CD4-positive, alpha-beta T cell (primary cell): ENCODE data around the gene REXO2. TPM values are rescaled to one million over a fixed set of nuclear protein-coding genes. Genes with fewer than 3 reads are reported as not detected.

Experiments
- ATAC-seq: fragments of 200-7000 bp; cut with Tn5 transposase; one replicate; pipeline ENCODE4 v1.10.0; 2022; ENCODE audit warnings: mild to moderate bottlenecking; ENCODE audit not compliant: poor library complexity
- CTCF ChIA-PET: fragments of 350-600 bp; sonication (Branson Sonifier 250); formaldehyde crosslinking; loops from one replicate; lab custom pipeline; 2021; ENCODE audit warnings: antibody characterized with exemption, inconsistent platforms; lab: Charles Lee
- POLR2A ChIA-PET: fragments of 350-600 bp; sonication (Branson Sonifier 250); formaldehyde crosslinking; loops from one replicate; lab custom pipeline; 2021; ENCODE audit warnings: antibody characterized with exemption, inconsistent platforms; lab: Charles Lee
- DNase-seq, 14 experiments: peaks; one replicate each; pipeline ENCODE4 v3.0.0-alpha.2; 2013 to 2020; ENCODE audit warnings: mixed read lengths in 2 of 14
- H3K27ac ChIP-seq, 2 donors: one replicate each; pipeline versions ENCODE4 v1.5.1 to v1.7.0; 2013; ENCODE audit warnings: low read length in 2 of 2, low read depth in 1 of 2, mild to moderate bottlenecking in 1 of 2
- H3K27me3 ChIP-seq, 2 experiments: 1 replicate in 1 of 2; 2 replicates in 1 of 2; pipeline versions ENCODE4 v1.6.1 to v1.7.0; 2013; ENCODE audit warnings: low read length in 2 of 2, control low read depth in 1 of 2, mild to moderate bottlenecking in 1 of 2, moderate library complexity in 1 of 2; ENCODE audit not compliant: insufficient read depth in 2 of 2, control insufficient read depth in 1 of 2
- H3K36me3 ChIP-seq: one replicate; pipeline ENCODE4 v1.6.1; 2013; ENCODE audit warnings: low read length, control low read depth; ENCODE audit not compliant: insufficient read depth
- H3K4me1 ChIP-seq: one replicate; pipeline ENCODE4 v1.6.1; 2013; ENCODE audit warnings: low read length, control low read depth; ENCODE audit not compliant: insufficient read depth
- H3K4me3 ChIP-seq: one replicate; pipeline ENCODE4 v1.5.1; 2013; ENCODE audit warnings: mild to moderate bottlenecking, low read length, moderate library complexity
- H3K9me3 ChIP-seq, 2 experiments: 1 replicate in 1 of 2; 2 replicates in 1 of 2; pipeline versions ENCODE4 v1.6.1 to v1.7.0; 2013; ENCODE audit warnings: low read length in 2 of 2, mild to moderate bottlenecking in 2 of 2, control low read depth in 1 of 2, moderate library complexity in 1 of 2; ENCODE audit not compliant: control insufficient read depth in 1 of 2, insufficient read depth in 1 of 2
- H3K27ac Mint-ChIP-seq: one replicate; pipeline ENCODE4 v1.8.0; 2020; ENCODE audit warnings: mixed read lengths
- H3K27me3 Mint-ChIP-seq: one replicate; pipeline ENCODE4 v1.8.0; 2021; ENCODE audit warnings: mixed read lengths
- H3K36me3 Mint-ChIP-seq: one replicate; pipeline ENCODE4 v1.8.0; 2021; ENCODE audit warnings: low read depth, mixed read lengths
- H3K4me1 Mint-ChIP-seq: one replicate; pipeline ENCODE4 v1.8.0; 2021; ENCODE audit warnings: low read depth, mixed read lengths
- H3K4me3 Mint-ChIP-seq: one replicate; pipeline ENCODE4 v1.8.0; 2020; ENCODE audit warnings: mild to moderate bottlenecking, mixed read lengths
- H3K9me3 Mint-ChIP-seq: one replicate; pipeline ENCODE4 v1.8.0; 2020; ENCODE audit warnings: mixed read lengths
- intact Hi-C, 2 experiments: fragments of 100-400 bp; cut with DNase I in 1 of 2; cut with micrococcal nuclease in 1 of 2; formaldehyde crosslinking; loops; one replicate each; pipeline versions ENCODE4 v1.15.1 to v1.9.0; 2023 to 2025; cut with DNase I, micrococcal nuclease
- total RNA-seq, 174 experiments: library from RNA in 2 of 174; stranded (reverse) in 2 of 174; gene quantifications; one replicate each; pipeline ENCODE4 v1.2.3 and lab custom pipeline; 2021 to 2026
- TF ChIP-seq, protein P1 (sequence below): fragments of 200-600 bp; IDR thresholded peaks from one replicate; pipeline ENCODE4 v1.8.0; 2022; ENCODE audit warnings: antibody characterized with exemption, mild to moderate bottlenecking

Gene REXO2
- total RNA-seq, 2 experiments from 2014 or later, result 17.3 to 20.6 TPM

DNA sequence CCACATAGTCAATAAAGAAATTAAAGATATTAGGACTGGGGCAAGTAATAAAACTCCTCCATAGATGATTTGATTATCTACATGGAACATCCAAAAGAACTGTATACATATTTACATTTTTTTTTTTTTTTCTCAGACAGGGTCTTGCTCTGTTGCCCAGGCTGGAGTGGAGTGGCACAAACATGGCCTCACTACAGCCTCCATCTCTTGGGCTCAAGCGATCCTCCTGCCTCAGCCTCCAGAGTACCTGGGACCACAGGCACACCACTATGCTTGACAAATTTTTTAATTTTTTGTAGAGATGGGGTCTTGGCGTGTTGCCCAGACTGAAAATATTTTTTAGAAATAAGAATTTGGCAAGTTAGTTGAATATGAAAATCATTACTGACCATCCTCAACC is 24.7 kb downstream of the REXO2 start:
- Mint-ChIP-seq H3K36me3 (peaks cover 19% of the 10 kb centered on the region), H3K9me3 (peaks cover 7% of the 10 kb centered on the region), H3K4me3 (no peak overlapping the region), H3K27ac (no peak overlapping the region), H3K4me1 (no peaks in the 10 kb centered on the region), H3K27me3 (no peaks in the 10 kb centered on the region)
- ATAC-seq (no peak), DNase-seq (no peak)
- ChIA-PET CTCF (no interaction called here), POLR2A (no interaction called here)
- Histone ChIP-seq H3K9me3 (peaks cover 0 to 9% of the 10 kb centered on the region in 2 experiments), H3K36me3 (no peaks in the 10 kb centered on the region), H3K4me3 (no peak overlapping the region), H3K27me3 (no peaks in the 10 kb centered on the region), H3K4me1 (no peaks in the 10 kb centered on the region), H3K27ac (no peak overlapping the region)
- intact Hi-C loops, result no loop called here
- TF ChIP-seq, protein P1, sequence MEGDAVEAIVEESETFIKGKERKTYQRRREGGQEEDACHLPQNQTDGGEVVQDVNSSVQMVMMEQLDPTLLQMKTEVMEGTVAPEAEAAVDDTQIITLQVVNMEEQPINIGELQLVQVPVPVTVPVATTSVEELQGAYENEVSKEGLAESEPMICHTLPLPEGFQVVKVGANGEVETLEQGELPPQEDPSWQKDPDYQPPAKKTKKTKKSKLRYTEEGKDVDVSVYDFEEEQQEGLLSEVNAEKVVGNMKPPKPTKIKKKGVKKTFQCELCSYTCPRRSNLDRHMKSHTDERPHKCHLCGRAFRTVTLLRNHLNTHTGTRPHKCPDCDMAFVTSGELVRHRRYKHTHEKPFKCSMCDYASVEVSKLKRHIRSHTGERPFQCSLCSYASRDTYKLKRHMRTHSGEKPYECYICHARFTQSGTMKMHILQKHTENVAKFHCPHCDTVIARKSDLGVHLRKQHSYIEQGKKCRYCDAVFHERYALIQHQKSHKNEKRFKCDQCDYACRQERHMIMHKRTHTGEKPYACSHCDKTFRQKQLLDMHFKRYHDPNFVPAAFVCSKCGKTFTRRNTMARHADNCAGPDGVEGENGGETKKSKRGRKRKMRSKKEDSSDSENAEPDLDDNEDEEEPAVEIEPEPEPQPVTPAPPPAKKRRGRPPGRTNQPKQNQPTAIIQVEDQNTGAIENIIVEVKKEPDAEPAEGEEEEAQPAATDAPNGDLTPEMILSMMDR, result no peak

DNA sequence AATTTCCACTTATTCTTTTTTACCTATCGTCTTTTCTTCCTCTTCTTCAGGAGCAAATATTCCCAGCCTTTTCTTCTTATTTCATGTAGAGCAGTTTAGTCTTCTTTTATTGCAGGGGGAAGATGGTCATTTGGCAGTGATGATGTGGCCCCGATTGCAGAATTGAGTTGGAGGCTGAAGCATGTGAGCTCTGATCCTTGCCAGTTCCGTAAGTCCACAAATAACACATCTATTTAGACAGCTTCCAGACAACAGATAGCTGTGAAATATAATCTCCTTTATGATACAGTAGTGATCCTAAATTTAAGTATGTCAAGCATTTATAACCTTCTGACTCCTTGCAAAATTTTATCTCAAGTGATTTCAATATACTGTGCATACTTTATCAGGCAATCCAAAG is 27.5 kb downstream of the REXO2 start:
- Histone ChIP-seq H3K27me3 (no peaks in the 10 kb centered on the region), H3K4me1 (no peaks in the 10 kb centered on the region), H3K36me3 (no peaks in the 10 kb centered on the region), H3K9me3 (peaks cover 0 to 9% of the 10 kb centered on the region in 2 experiments), H3K4me3 (no peak overlapping the region), H3K27ac (no peak overlapping the region)
- no peak for ATAC-seq
- POLR2A ChIA-PET, result no interaction called here
- H3K36me3 Mint-ChIP-seq, result peaks cover 7% of the 10 kb centered on the region
- H3K27ac Mint-ChIP-seq, result no peak overlapping the region
- H3K4me3 Mint-ChIP-seq, result no peak overlapping the region
- TF ChIP-seq, protein P1, result no peak
- H3K4me1 Mint-ChIP-seq, result no peaks in the 10 kb centered on the region
- no peak for DNase-seq
- peaks cover 9% of the 10 kb centered on the region for H3K9me3 Mint-ChIP-seq
- CTCF ChIA-PET, result no interaction called here
- peaks cover 6% of the 10 kb centered on the region for H3K27me3 Mint-ChIP-seq
- intact Hi-C loops, result no loop called here

DNA sequence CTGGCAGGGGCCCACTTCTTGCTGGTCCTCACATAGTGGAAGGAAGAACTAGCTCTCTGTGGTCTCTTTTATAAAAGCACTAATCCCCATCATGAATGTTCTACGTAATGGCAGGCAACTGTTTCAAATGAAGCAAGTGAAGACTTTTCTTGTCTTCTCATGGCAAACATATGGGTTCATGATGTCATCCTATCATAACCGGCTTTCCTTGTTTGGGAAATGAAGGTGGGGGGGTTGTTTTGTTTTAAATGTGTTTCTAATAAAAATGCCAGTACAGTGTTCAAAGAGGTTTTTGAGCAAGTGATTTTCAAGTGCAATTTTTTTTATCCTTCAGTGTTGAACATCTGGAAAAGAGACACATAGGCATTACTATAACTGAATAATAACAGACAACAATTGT is 33.4 kb downstream of the REXO2 start:
- H3K27ac ChIP-seq, result no peak overlapping the region
- ATAC-seq, result no peak
- intact Hi-C loops, result no loop called here
- H3K4me1 ChIP-seq, result no peaks in the 10 kb centered on the region
- H3K9me3 ChIP-seq, result no peaks in the 10 kb centered on the region
- Mint-ChIP-seq H3K4me1 (no peaks in the 10 kb centered on the region), H3K4me3 (no peak overlapping the region), H3K27me3 (peaks cover 10% of the 10 kb centered on the region), H3K27ac (no peak overlapping the region), H3K36me3 (no peaks in the 10 kb centered on the region), H3K9me3 (peaks cover 5% of the 10 kb centered on the region)
- CTCF ChIA-PET, result no interaction called here
- no peak for DNase-seq
- H3K36me3 ChIP-seq, result no peaks in the 10 kb centered on the region
- POLR2A ChIA-PET, result no interaction called here
- TF ChIP-seq, protein P1, result no peak
- H3K27me3 ChIP-seq, result no peaks in the 10 kb centered on the region
- no peak overlapping the region for H3K4me3 ChIP-seq
